ENCODE data around the gene YEATS2. TPM values are rescaled to one million over a fixed set of nuclear protein-coding genes. Genes with fewer than 3 reads are reported as not detected.
A peak's percentile ranks its signal among the peaks of the same experiment; 100 is the strongest.

YEATS2 gene
- total and polyA plus RNA-seq, 7 donors = 1.8 to 8.9 (median 4.6) TPM

DNA sequence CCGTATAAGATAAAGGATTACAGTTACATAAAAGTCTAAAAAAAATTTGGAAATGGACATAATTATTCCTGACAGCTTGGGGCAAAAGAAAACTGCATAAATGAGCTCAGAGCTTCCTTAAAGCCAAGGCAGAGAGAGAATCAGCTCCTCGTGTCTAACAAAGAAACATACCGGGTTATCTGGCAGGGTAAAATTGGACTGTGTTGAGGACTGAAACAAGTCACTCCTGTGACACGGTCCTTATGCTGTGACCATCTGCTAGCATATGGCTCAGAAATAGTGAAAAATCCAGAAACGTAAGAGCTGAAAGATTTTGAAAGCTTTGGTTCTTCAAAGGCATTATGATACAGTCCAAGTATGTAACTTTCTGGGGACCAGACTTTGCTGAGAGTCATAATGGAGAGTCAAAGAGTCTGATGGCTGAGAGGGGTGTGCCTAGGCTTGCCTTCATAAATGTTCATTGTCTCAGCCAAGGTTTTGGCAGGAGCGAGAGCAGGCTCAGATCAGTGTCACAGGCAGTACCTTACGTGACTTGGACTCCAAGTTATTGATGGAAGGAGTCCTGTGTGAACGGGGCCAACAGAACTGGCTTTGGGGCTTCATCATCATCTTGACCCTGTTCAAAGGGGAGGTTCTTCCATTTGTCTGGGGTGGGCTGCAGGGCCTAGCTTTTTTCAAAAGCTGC is 115.3 kb downstream of the YEATS2 start:
- DNase-seq = no peak
- Histone ChIP-seq H3K36me3 (ENCODE audit: insufficient read depth in 1 of 2, low read depth in 1 of 2) (peaks cover 11 to 65% of the 10 kb centered on the region in 2 donors), H3K27ac (peak overlapping the region; percentile 72), H3K27me3 (ENCODE audit: insufficient read depth in 3 of 3, low read length in 2 of 3) (no peaks in the 10 kb centered on the region), H3K9me3 (no peaks in the 10 kb centered on the region), H3K4me1 (peaks cover 6% of the 10 kb centered on the region), H3K4me3 (no peak overlapping the region)
- intact Hi-C loops (cut with DNase I) = no loop called here
- TF ChIP-seq, protein P1, sequence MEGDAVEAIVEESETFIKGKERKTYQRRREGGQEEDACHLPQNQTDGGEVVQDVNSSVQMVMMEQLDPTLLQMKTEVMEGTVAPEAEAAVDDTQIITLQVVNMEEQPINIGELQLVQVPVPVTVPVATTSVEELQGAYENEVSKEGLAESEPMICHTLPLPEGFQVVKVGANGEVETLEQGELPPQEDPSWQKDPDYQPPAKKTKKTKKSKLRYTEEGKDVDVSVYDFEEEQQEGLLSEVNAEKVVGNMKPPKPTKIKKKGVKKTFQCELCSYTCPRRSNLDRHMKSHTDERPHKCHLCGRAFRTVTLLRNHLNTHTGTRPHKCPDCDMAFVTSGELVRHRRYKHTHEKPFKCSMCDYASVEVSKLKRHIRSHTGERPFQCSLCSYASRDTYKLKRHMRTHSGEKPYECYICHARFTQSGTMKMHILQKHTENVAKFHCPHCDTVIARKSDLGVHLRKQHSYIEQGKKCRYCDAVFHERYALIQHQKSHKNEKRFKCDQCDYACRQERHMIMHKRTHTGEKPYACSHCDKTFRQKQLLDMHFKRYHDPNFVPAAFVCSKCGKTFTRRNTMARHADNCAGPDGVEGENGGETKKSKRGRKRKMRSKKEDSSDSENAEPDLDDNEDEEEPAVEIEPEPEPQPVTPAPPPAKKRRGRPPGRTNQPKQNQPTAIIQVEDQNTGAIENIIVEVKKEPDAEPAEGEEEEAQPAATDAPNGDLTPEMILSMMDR (IDR thresholded peaks at IDR 0.05) = no peak
- 41 to 53% (median 41%) methylated on average over 8 of the region's 8 CpGs for WGBS, 3 donors
- peak in 3 of 4 donors; percentile 31 to 82 (median 45) for ATAC-seq

DNA sequence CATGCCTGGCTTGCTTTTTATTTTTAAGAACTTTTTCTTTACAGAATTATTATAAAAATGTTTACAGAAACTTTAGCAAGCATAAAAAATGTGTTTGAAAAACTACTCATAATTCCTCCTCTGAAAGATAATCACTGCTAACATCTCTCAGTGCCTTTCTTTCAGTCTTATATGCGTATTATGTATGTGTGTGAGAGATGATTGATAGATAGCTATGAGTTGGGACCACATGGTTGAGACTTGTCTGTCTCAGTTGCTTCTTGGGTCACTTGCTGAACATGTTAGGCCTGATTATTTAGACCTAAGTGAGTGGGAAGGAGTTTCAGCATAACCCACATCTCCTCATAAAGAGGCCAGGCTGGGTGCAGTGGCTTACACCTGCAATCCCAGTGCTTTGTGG is 116.6 kb downstream of the YEATS2 start:
- Histone ChIP-seq H3K9me3 (no peaks in the 10 kb centered on the region), H3K36me3 (ENCODE audit: insufficient read depth in 1 of 2, low read depth in 1 of 2) (peaks cover 9 to 58% of the 10 kb centered on the region in 2 donors), H3K27ac (peak overlapping the region; percentile 23), H3K4me1 (peaks cover 15% of the 10 kb centered on the region), H3K27me3 (ENCODE audit: insufficient read depth in 3 of 3, low read length in 2 of 3) (no peaks in the 10 kb centered on the region), H3K4me3 (no peak overlapping the region)
- ATAC-seq (no peak), DNase-seq (no peak)
- intact Hi-C loops (cut with DNase I) = no loop called here
- TF ChIP-seq, protein P1 (IDR thresholded peaks at IDR 0.05) = no peak
- 95 to 97% (median 97%) methylated on average over 1 of the region's 1 CpG for WGBS, 3 donors

DNA sequence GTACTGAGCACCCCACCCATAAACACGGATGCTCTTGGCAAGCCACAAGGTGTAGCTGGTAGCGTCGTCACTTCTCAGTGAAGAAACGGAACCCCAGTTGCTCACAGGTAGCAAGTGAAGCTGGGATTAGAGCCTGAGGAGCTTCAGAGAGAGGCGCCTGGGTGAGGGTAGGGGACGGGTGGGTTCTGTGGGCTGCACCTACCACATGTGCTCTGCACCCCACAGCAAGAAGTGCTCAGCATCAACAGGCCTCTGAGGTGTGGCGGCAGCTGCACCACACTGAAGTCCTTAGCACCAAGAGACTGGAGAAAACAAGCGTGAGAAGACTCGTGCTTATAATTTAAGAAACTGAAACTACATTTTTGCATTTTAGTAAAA is 118.0 kb downstream of the YEATS2 start:
- DNase-seq (no peak), ATAC-seq (no peak)
- no peak overlapping the region for H3K4me3 ChIP-seq
- no peak overlapping the region for H3K27ac ChIP-seq
- no peaks in the 10 kb centered on the region for H3K27me3 ChIP-seq (ENCODE audit: insufficient read depth in 3 of 3, low read length in 2 of 3)
- WGBS, 3 donors = 74 to 77% (median 77%) methylated on average over 9 of the region's 9 CpGs
- TF ChIP-seq, protein P1 (IDR thresholded peaks at IDR 0.05) = no peak
- H3K9me3 ChIP-seq = no peaks in the 10 kb centered on the region
- peaks cover 15% of the 10 kb centered on the region for H3K4me1 ChIP-seq
- H3K36me3 ChIP-seq (ENCODE audit: insufficient read depth in 1 of 2, low read depth in 1 of 2) = peaks cover 3 to 45% of the 10 kb centered on the region in 2 donors
- intact Hi-C loops (cut with DNase I) = no loop called here

DNA sequence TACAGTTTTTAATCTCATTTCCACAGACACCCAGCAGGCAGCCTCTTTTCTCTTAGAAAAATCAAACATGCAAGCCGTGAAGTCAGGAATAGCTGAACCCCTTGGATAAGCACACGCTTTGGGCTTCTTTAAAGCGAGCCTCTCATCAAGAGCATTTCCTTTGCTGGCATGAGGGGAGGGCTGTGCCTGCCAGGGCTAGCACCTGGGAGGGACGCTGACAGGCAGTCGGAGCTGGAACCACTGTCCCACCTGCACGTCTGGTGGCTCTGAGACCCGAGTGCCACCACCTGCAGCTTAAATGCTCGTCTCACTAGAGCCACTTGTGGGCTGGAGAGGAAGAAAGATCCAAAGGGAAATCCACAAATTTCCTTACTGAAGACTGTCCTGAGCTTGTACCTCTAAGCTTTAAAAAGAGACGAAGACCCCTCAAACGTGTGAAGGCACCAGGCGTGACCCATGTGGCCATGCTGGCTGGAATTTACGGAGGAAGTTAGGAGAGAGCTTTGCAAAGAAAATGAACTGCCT is 118.4 kb downstream of the YEATS2 start:
- H3K27ac ChIP-seq = no peak overlapping the region
- H3K4me3 ChIP-seq = no peak overlapping the region
- H3K9me3 ChIP-seq = no peaks in the 10 kb centered on the region
- peaks cover 15% of the 10 kb centered on the region for H3K4me1 ChIP-seq
- intact Hi-C loops (cut with DNase I) = no loop called here
- DNase-seq (no peak), ATAC-seq (no peak)
- H3K27me3 ChIP-seq (ENCODE audit: insufficient read depth in 3 of 3, low read length in 2 of 3) = no peaks in the 10 kb centered on the region
- WGBS, 3 donors = 75 to 81% (median 79%) methylated on average over 12 of the region's 12 CpGs
- peaks cover 0 to 40% of the 10 kb centered on the region in 2 donors for H3K36me3 ChIP-seq (ENCODE audit: insufficient read depth in 1 of 2, low read depth in 1 of 2)
- TF ChIP-seq, protein P1 (IDR thresholded peaks at IDR 0.05) = no peak
